HG03060 (cell line): ENCODE results near the gene DENND1A.
"Not testable (repeated sequence)": the region's sequence is repeated elsewhere in the genome, so short reads cannot be mapped to it uniquely, and the experiment has no call there.

Experiments
- ATAC-seq: cut with Tn5 transposase; IDR thresholded peaks from one replicate; pipeline ENCODE4 v1.9.1; 2021; ENCODE audit warnings: low read depth, moderate number of reproducible peaks; ENCODE audit not compliant: unreplicated experiment

Gene DENND1A, protein sequence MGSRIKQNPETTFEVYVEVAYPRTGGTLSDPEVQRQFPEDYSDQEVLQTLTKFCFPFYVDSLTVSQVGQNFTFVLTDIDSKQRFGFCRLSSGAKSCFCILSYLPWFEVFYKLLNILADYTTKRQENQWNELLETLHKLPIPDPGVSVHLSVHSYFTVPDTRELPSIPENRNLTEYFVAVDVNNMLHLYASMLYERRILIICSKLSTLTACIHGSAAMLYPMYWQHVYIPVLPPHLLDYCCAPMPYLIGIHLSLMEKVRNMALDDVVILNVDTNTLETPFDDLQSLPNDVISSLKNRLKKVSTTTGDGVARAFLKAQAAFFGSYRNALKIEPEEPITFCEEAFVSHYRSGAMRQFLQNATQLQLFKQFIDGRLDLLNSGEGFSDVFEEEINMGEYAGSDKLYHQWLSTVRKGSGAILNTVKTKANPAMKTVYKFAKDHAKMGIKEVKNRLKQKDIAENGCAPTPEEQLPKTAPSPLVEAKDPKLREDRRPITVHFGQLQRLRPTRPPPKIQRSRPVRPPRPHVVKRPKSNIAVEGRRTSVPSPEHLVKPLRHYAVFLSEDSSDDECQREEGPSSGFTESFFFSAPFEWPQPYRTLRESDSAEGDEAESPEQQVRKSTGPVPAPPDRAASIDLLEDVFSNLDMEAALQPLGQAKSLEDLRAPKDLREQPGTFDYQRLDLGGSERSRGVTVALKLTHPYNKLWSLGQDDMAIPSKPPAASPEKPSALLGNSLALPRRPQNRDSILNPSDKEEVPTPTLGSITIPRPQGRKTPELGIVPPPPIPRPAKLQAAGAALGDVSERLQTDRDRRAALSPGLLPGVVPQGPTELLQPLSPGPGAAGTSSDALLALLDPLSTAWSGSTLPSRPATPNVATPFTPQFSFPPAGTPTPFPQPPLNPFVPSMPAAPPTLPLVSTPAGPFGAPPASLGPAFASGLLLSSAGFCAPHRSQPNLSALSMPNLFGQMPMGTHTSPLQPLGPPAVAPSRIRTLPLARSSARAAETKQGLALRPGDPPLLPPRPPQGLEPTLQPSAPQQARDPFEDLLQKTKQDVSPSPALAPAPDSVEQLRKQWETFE

DNA sequence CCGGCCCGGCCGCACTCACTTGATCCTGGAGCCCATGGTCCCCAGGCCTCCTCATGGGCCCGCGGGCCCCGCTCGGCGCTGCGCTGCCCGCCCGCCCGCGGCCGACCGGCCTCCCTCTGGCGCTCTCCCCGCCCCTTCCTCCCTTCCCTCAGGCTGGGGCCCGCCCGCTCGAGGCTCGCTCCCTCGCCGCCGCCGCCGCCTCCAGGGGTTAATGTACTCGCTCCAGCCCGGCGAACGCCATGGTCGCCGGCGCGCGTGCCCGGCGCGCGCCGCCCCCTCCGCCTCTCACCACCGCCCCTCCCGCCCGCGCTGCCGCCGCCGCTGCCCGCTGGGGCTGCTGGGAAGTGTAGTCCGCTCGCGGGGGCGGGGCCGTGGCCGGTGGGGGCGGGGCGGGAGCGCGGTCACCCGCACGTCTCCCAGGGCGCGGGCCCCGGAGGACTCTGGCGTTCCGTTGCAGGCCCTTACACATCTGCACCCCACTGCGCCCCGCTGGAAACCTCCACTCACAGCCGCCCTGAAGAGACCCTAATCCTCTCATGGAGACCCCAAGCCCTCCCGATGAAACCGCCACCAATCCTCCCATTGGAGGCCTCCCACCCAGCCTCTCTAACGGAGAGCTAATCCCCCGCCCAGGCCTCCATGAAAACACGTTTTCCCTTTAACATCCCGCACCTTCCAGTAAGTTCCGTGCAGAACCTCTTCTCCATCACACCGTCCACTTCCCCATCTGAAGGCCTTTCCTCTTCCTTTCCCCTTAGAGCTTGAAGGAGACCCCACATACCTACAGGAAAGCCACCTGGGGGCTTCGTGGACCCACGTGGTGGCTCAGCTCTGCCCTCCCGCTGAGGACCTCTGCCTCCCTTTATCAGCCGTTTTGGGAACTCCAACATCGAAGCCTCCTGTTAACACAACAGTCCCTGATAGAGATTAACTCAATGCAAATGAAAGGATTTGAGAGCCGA lies at the start of gene DENND1A:
Gene DENND1A (minus strand): TSS at position 257 of the 962 bp plus-strand sequence. CDS start 221 bp downstream, at position 36.
- ATAC-seq: peak; percentile 51

DNA sequence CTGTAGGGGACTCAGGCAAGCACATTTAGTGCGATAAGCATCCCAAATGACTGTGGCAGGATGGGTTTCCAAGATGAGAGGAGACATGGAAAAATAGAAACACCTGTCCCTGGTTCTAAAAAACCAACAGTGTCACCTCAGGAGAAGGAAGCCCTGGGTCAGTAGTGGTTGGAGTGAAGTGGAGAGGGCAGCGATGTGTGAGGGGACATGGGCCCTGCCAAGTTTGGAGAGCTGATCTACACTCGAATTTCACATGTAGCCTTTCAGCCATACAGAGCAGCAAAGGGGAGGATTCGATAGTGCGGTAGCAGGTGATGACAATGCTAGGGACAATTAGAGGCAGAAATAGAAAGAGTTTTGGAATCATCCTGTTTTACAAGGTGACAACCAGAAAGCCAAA lies 49.1 kb upstream of the DENND1A start:
- ATAC-seq: no peak

DNA sequence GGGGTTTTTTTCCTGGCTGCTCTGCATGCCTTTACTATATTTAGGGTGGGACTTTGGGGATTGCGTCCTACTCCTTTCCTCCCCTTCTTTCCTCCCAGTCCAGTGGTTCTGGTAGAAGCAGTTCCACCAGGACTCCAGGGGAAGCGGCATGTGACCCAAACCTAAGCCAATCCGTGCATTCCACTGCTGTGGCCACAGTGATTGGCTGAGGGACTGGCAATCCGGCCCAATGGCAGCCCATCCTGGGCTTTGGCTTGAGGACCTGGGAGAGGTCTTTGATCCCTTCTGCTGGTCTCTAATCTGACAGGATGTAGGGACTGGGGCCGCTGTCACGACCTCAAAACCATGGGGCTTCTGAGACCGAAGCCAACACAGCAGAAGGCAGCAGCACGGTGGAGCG lies 46.7 kb upstream of the DENND1A start:
- not testable (repeated sequence) for ATAC-seq

DNA sequence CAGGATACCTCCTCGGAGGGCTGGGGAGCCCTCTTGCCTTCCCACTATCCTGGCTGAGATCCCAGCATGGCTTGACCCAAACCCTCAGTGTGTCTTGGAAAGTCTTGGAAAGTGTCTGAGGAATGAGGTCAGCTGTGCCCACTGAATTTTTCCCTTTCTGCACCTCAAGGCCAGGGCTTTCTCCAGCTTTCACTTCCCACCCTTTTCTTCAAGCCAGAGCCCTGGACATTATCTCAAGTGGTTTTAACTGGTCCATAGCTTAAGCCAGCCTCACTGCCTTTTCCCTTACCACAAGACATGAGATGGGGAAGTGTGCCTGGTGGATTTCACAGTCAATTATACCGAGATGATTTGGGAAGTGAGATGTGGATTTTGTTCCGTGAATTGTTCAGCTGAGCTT lies 45.9 kb upstream of the DENND1A start:
- no peak for ATAC-seq

DNA sequence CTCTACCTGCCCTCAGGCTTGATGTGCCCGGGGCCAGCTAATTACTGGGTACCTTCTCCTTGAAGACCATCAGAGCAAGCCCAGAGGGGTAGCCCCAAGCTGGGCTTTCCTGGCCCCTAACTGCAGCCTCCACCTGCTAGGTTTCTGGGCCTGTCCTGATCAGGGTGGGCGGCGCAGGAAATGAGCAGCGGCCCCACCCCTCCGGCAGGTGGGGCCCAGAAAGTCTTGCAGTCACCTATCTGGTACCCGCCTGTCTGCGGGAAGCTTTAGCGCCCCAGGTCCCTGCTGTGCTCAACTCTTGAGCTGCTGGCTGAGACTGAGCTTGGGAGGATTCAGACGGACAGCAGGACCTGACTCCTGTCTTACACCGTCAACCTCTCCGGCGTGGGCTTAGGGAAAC lies 44.5 kb upstream of the DENND1A start:
- ATAC-seq: no peak

DNA sequence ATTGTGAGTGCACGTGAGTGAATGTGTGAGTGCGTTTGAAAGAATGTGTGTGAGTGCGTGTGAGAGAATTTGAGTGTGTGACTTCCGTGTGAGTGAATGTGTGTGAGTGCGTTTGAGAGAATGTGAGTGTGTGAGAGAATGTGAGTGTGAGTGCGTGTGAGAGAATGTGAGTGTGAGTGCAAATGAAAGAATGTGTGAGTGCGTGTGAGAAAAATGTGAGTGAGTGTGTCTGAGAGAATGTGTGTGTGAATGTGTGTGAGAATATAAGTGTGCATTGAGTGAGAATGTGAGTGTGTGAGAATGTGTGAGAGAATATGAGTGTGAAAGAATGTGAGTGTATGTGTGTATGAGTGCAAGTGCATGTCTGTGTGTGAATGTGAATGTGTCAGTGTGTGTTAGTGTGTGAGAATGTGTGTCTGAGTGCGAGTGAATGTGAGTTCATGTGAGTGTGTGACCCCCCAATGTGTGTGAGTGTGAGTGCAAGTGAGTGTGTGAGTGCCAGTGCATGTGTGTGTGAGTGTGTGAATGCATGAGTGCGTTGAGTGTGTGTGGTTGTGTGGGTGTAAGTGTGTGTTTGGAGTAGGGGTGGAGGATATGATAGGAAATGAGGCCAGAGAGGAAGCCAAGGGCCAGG lies 43.8 kb upstream of the DENND1A start:
- ATAC-seq: no peak

DNA sequence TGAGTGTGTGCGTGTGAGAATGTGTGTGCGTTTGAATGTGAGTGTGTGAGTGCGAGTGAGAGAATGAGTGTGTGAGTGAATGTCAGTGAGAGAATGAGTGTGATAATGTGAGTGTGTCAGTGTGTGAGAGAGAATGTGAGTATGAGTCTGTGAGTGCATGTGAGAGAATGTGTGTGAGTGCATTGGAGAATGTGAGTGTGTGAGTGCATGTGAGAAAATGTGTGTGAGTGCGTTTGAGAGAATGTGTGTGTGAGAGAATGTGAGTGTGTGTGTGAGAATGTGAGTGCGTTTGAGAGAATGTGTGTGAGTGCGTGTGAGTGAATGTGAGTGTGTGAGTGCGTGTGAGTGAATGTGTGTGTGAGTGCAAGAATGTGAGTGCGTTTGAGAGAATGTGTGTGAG lies 42.7 kb upstream of the DENND1A start:
- ATAC-seq: no peak

DNA sequence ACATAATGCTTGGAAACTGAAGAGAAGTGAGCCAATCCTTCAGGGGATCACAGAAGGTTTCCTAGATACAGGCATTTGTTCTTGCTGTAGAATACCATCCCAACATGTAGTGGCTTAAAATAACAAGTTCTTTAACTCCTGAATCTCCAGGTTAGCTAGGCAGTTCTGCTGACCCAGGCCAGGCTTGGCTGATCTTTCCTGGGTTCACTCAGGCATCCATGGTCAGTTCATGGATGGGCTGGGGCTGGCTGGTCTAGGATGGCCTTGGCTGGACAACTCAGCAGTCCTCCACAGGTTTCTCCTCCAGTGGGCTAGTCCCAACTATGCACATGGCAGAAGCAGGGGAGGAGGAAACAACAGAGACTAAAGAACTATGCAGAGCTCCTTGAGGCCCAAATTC lies 37.4 kb upstream of the DENND1A start:
- ATAC-seq: no peak

DNA sequence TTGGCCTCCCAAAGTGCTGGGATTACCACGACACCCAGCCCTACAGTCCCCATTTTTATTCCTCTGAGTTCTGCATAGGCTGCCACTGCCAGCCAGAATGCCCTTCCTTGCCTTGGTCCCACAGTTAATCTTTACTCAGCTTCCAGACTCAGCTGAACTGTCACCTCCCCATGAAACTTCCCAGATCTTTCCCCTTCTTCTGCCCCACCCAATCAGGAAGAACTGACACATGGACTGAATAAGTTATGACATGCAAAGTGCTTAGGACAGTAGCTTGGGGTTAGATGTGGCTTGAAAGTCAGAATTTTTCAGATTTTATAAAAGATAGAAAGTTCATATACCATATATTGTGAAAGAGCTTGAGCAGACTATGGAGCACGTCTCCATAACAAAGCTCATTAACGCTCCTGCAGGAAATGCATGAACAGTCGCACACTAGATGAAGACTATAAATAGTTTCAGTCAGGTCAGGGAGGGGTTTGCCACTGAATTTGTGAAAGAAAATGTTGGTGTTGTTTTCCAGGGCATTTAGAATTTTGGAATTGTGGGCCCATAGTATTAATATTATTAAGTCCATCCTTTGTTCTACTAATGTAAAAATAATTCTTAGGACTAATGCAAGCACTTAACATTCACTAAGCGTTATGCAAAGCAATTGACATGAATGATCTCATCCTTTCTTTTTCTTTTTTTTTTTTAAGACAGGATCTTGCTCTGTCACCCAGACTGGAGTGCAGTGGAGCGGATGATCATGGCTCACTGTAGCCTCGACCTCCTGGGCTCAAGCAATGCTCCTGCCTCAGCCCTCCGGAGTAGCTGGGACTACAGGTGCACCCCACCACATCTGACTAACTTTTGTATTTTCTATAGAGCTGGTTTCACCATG lies 36.1 kb upstream of the DENND1A start:
- no peak for ATAC-seq

DNA sequence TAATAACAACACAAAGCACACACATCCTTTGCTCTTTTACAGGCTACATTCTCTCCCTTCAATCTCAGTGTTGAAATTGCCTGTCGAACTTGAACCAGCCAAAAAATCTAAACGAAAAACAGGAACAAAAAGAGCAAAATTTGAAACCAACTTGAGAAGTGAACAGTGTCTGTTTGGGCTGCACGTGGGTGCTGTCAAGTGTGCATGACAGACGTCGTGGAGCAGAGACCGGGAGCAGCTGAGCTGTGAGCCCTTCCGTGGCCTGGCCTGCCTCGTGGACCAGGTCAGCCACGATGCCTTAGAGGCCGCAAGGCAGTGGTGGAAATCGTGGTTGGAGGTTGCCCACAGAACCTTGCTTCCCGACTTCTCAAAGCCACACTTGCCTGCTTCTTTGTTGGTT lies 34.8 kb upstream of the DENND1A start:
- ATAC-seq: no peak

DNA sequence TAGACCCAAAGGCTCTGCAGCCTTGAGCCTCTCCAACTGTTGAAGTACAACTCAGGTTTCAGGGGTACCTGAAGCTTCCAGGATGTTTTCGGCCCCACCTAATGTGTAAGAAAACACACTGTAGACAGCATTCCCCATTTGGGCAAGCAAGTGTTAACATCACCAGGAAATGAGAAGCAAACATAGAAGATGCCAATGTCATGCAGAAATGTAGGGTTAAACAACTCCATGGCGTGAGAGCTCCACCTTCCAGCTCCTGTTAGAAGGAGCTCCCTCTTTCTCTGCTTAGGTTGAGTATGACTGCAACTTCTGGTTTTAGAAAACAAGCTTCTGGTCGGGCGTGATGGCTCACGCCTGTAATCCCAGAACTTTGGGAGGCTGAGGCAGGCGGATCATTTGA lies 31.0 kb upstream of the DENND1A start:
- ATAC-seq: no peak

DNA sequence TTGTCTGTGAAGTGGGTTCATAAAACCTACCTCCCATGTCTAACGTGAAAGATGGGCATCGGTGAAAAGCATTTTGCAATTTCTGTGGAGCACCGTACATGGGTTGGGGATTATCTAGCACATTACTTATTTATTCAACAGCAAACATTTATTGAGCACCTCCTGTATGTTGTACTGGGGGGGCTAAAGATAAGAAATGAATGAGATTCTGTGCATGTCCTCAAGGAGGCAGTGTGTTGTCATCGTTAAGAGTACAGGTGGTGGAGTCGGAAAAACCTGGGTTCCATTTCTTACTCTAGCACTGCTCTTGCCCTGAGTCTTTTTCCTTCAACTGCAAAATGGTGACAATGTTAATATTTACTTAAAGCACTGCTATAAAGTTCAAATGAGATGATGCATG lies 30.4 kb upstream of the DENND1A start:
- ATAC-seq: no peak

DNA sequence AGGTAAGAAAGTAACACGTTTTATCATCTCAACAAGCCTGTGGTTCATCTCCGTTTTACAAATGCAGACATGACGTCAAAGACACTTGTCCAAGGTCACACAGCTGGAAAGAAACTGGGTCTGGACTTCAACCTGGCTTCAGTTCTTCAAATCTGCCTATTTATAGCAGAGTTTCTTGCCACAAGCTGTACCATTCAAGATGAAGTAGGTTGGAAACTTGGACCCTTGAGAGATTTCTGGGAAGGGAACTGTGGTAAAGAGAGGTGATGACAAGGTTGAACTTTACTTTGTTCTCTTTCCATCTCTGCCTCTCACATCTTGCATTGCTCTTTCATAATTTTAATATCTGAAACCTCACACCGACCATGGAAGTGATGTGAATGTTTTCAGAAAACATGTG lies 29.9 kb upstream of the DENND1A start:
- ATAC-seq: no peak

DNA sequence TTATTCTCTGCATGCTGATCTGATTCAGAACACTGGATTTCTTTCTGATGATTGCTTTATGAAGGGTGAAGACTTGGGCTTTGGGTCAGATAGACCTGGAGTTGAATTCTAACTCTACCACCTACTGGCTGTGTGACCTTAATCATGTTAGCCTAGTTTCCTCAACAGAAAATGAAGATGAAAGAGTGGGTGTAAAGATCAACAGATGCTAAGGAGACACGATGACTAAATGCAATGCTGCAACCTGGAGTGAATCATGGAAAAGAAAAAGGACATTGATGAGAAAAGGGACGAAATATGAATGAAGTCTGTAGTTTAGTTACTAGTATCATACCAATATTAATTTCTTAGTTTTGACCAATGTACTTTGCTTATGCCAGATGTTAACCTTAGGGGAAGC lies 27.8 kb upstream of the DENND1A start:
- no peak for ATAC-seq

DNA sequence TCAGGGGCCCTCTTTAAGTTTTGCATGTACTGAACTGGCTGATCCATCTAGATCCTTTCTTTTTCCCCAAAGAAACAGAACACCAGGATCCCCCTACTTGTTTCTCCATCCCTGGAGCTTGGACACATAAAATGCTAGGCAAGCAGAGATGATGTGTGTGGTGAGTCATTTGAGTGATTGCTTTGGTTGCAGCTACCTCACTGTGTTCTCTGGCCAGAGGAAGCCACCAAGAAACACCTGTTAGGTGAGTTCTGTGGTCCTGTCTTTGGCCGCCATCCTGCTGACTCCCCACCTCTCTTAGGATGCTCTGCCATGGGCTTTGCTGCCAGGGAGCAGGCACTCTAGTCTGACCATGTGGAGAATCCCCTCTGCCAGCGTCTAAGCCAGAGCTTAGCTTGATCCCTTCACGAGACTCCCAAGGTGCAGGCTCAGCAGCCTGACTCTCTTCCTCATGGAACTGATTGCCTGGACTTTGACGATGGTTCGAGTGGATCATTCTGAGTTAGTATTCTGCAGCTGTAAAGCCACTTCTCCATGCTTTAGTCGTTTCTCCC lies 27.3 kb upstream of the DENND1A start:
- no peak for ATAC-seq

DNA sequence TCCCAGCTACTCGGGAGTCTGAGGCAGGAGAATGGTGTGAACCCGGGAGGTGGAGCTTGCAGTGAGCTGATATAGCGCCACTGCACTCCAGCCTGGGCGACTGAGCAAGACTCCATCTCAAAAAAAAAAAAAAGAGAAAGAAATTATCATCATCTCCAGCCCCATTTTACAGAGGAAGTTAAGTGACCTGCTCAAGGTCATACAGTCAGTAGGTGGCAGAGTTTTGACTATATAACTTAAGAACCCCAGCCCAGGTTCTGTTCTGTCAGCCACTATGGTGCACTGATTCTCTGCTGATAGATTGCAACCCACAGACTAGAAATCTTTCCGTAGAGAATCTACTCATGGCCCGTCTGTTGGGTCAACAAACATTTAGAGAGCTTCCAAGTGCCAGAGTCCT lies 25.7 kb upstream of the DENND1A start:
- ATAC-seq: no peak

DNA sequence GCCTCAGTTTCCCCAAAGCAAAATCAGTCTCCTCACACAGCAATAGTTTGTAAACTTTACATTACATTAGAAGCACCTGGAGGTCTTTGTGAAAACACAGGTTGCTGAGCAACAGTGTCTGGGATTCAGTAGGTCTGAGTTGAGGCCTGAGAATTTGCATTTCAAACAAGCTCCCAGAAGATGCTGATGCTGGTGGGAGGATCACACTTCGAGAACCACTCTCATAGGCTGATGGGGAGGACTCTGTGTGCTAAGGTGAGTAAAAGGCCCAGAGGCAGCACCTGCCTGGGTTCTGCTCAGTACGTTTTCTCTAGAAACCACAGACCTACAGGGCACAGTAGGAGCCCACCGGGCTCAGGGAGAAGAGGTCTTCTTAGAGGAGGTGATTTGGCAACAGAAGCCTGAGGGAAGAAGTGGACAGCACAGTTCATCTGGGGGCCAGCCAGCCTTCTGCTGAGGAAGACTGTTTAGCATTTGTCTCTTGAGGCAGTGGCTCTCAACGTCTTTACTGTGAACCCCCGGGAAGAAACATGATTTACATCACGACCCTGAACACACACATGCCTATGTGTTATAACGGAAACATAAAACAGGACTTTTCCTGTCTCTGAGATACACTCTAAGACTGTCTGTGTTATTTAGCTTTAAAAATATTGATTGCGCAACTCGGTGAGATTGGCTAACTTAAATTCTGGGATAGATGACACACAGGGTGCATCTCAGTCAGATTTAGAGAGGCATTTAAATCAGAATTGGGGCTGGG lies 24.8 kb upstream of the DENND1A start:
- no peak for ATAC-seq
